ENCODE measurements around the gene NFATC2IP. TPM values are rescaled to one million over a fixed set of nuclear protein-coding genes. Genes with fewer than 3 reads are reported as not detected.

Gene NFATC2IP
- total and polyA plus RNA-seq, 2 of the 13 experiments (the other 11 are each of a cell fraction or from before 2014, with no cell fraction given), result 32.1 to 48.5 TPM

DNA sequence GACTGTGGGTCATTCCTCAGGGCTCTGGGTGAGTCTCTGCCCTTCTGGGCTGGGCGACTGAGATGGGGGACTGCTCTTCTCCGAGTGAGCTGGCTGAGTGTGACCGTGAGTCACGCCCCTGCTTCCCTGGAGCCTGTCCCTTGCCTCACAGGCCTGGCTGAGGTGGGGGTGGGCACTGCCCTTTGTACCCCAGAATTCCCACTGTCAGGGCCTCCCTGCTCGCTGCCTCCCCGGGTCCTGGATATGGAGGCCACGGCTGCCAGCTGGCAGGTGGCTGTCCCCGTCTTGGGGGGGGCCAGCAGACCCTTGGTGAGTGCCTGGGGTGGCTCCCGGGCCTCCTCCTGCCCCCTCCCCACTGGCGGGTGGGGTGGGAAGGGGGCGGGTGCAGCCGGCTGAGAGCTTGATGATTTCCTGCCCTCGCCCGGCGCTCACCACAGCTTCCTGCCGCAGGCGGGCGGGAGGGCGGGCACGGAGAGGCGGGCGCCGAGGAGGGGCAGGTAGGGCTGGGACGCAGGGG lies 33.9 kb downstream of the NFATC2IP start, which contains the start of gene LAT:
TSS of gene LAT (plus strand) at position 434 of the 517 bp plus-strand sequence. CDS start 366 bp downstream, outside the sequence.
- H3K4me2 ChIP-seq (ENCODE audit: low read depth, low read length), result no peak within 1 kb of the TSS
- BruUV-seq (replicated peaks), result no TSS peak
- no peaks in the 10 kb centered on the region for H3K4me1 ChIP-seq (ENCODE audit: insufficient read depth, low read length)
- 93% methylated on average over 12 of the region's 24 CpGs for WGBS (ENCODE audit: low lambda C conversion rate)
- H4K20me1 ChIP-seq (ENCODE audit: insufficient read depth, low read length), result no peaks in the 10 kb centered on the region; the same call in 1 of the 2 replicates
- H2AFZ ChIP-seq (ENCODE audit: low read length), result no peak within 1 kb of the TSS
- H3K79me2 ChIP-seq (ENCODE audit: insufficient read depth, low read length), result no peaks in the 10 kb centered on the region
- ATAC-seq (peak; percentile 9; the same call in 2 of the 3 replicates), DNase-seq (ENCODE audit: low spot score) (no peak), FAIRE-seq (no peak)
- no peaks in the 10 kb centered on the region for H3K27me3 ChIP-seq (ENCODE audit: control insufficient read depth in 1 of 2, insufficient read depth in 2 of 2, low read length in 2 of 2)
- POLR2A ChIA-PET, result interaction anchor here (1.0 kb wide), 1 partner anchor 34 kb away, joined by 3 read pairs; the partner anchor contains the start of gene NFATC2IP
- CTCF ChIA-PET (ENCODE audit: low intra/inter-chr PET ratio, low total read pairs), result no interaction called here
- no peak within 1 kb of the TSS for H3K4me3 ChIP-seq (replicated peaks in 1 of 3; ENCODE audit: insufficient read depth in 1 of 3, low read depth in 2 of 3, low read length in 3 of 3)
- H3K9ac ChIP-seq (ENCODE audit: insufficient read depth, low read depth, low read length), result no peak within 1 kb of the TSS
- intact Hi-C loops (cut with micrococcal nuclease; ENCODE audit: unreplicated experiment) (no loop called here), in situ Hi-C loops (cut with HindIII; ENCODE audit: extremely low pct_ligation_motif_present, low pct_unique_long_range_greater_than_20kb) (no loop called here)
- peaks cover 15 to 45% of the 10 kb centered on the region in 2 experiments for H3K36me3 ChIP-seq (replicated peaks in 1 of 2; ENCODE audit: control insufficient read depth in 1 of 2, insufficient read depth in 2 of 2, low read length in 2 of 2)
- no peaks in the 10 kb centered on the region for H3K9me3 ChIP-seq (ENCODE audit: low read length)
- H3K27ac ChIP-seq (ENCODE audit: extremely low read length, insufficient read depth, low read length), result no peak within 1 kb of the TSS
- TF ChIP-seq, protein P1, sequence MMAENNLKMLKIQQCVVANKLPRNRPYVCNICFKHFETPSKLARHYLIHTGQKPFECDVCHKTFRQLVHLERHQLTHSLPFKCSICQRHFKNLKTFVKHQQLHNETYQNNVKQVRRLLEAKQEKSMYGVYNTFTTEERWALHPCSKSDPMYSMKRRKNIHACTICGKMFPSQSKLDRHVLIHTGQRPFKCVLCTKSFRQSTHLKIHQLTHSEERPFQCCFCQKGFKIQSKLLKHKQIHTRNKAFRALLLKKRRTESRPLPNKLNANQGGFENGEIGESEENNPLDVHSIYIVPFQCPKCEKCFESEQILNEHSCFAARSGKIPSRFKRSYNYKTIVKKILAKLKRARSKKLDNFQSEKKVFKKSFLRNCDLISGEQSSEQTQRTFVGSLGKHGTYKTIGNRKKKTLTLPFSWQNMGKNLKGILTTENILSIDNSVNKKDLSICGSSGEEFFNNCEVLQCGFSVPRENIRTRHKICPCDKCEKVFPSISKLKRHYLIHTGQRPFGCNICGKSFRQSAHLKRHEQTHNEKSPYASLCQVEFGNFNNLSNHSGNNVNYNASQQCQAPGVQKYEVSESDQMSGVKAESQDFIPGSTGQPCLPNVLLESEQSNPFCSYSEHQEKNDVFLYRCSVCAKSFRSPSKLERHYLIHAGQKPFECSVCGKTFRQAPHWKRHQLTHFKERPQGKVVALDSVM (CRISPR knock-in tag; IDR thresholded peaks at IDR 0.05), result peak; percentile 40; the same call in 1 of the 2 replicates
- TF ChIP-seq HNRNPK (IDR thresholded peaks at IDR 0.05; ENCODE audit: low read depth, low read length, poor library complexity, severe bottlenecking), result no peak
- TF ChIP-seq RBFOX2 (IDR thresholded peaks at IDR 0.05; ENCODE audit: low read depth, low read length), result 0 out of 2 replicates have a peak, but pooled peaks have one; percentile 14
- peak; percentile 10 for TF ChIP-seq AGO2 (optimal IDR thresholded peaks at IDR 0.05; ENCODE audit: low read depth, low read length)

Measured in HepG2 (cell line).